ENCODE results near the gene GEMIN2.
A peak's percentile ranks its signal among the peaks of the same experiment; 100 is the strongest.
"Not testable (repeated sequence)": the region's sequence is repeated elsewhere in the genome, so short reads cannot be mapped to it uniquely, and the experiment has no call there.

GEMIN2 gene

GRCh38 chr14:39114073-39114838 is at the start of gene GEMIN2:
Gene GEMIN2, plus strand, starts transcription at chr14:39114323. Its CDS starts 16 bp downstream, at chr14:39114339.
- Histone ChIP-seq H3K27ac (ENCODE audit: low read depth, low read length) (peak within 1 kb of the TSS; percentile 81), H3K4me3 (ENCODE audit: low read depth, low read length) (peak within 1 kb of the TSS; percentile 92), H3K36me3 (ENCODE audit: control insufficient read depth, insufficient read depth, low read length) (peaks cover 22% of the 10 kb centered on the region), H3K9me3 (ENCODE audit: control insufficient read depth, insufficient read depth, low read length) (no peaks in the 10 kb centered on the region), H3K27me3 (ENCODE audit: control insufficient read depth, insufficient read depth, low read length) (no peaks in the 10 kb centered on the region), H3K9ac (ENCODE audit: low read depth, low read length) (peak within 1 kb of the TSS; percentile 73), H3K4me1 (ENCODE audit: control insufficient read depth, insufficient read depth, low read length) (peaks cover 10% of the 10 kb centered on the region)

DNA sequence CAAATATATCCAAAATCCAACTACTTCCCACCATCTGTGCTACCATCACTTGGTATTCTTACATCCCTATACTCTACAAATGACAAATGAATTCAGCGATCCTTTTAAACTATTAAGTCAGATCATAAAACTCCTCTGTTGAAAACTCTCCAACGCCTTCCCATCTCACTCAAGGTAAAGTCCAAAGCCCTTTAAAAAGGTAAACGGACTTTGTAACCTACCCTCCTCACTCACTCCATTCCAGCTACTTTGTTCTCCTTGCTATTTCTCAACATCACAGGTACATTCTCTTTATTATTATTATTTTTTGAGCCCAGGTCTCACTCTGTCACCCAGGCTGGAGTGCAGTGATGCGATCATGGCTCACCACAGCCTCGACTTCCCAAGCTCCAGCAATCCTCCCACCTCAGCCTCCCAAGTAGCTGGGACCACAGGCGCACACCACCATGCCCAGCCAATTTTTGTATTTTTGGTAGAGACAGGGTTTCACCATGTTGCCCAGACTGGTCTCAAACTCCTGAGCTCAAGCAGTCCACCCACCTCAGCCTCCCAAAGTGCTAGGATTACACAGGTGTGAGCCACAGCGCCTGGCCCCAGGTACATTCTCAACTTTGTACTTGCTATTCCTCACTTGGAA is 44.8 kb upstream of the GEMIN2 start:
- H3K9me3 ChIP-seq (ENCODE audit: control insufficient read depth, insufficient read depth, low read length); H3K27ac ChIP-seq (ENCODE audit: low read depth, low read length); H3K4me3 ChIP-seq (ENCODE audit: low read depth, low read length); H3K4me1 ChIP-seq (ENCODE audit: control insufficient read depth, insufficient read depth, low read length); H3K9ac ChIP-seq (ENCODE audit: low read depth, low read length); H3K27me3 ChIP-seq (ENCODE audit: control insufficient read depth, insufficient read depth, low read length): not testable (repeated sequence)
- H3K36me3 ChIP-seq (ENCODE audit: control insufficient read depth, insufficient read depth, low read length) = peaks cover 84% of the 10 kb centered on the region

DNA sequence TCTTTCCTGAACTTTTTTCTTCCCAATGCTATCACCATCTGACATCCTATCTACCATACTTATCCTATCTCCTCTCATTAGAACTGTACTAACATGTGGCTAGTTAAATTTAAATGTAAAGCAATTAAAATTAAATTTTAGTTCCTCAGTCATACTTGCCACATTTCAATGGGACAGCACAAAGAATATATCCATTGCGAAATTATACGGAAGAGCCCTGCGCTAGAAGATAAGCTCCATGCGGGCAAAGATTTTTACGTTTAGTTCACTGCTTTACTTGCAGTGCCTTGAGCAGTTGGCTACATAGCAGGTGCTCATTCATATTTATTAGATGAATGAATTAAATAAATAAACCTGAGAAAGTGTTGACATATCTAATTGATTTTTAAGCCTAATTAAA is 44.2 kb upstream of the GEMIN2 start:
- H3K4me1 ChIP-seq (ENCODE audit: control insufficient read depth, insufficient read depth, low read length) = no peaks in the 10 kb centered on the region
- H3K27ac ChIP-seq (ENCODE audit: low read depth, low read length) = no peak overlapping the region
- no peak overlapping the region for H3K4me3 ChIP-seq (ENCODE audit: low read depth, low read length)
- H3K9me3 ChIP-seq (ENCODE audit: control insufficient read depth, insufficient read depth, low read length) = no peaks in the 10 kb centered on the region
- no peak overlapping the region for H3K9ac ChIP-seq (ENCODE audit: low read depth, low read length)
- no peaks in the 10 kb centered on the region for H3K27me3 ChIP-seq (ENCODE audit: control insufficient read depth, insufficient read depth, low read length)
- peaks cover 84% of the 10 kb centered on the region for H3K36me3 ChIP-seq (ENCODE audit: control insufficient read depth, insufficient read depth, low read length)

- H3K27me3 ChIP-seq (ENCODE audit: control insufficient read depth, insufficient read depth, low read length) = no peaks in the 10 kb centered on the region
- H3K36me3 ChIP-seq (ENCODE audit: control insufficient read depth, insufficient read depth, low read length) = peaks cover 88% of the 10 kb centered on the region
- H3K9me3 ChIP-seq (ENCODE audit: control insufficient read depth, insufficient read depth, low read length) = no peaks in the 10 kb centered on the region
- no peak overlapping the region for H3K4me3 ChIP-seq (ENCODE audit: low read depth, low read length)
- H3K27ac ChIP-seq (ENCODE audit: low read depth, low read length) = no peak overlapping the region
- no peaks in the 10 kb centered on the region for H3K4me1 ChIP-seq (ENCODE audit: control insufficient read depth, insufficient read depth, low read length)
- H3K9ac ChIP-seq (ENCODE audit: low read depth, low read length) = no peak overlapping the region
Measured at GRCh38 chr14:39071096-39071495, 43.0 kb upstream of the GEMIN2 start.

- Histone ChIP-seq H3K27me3 (ENCODE audit: control insufficient read depth, insufficient read depth, low read length) (no peaks in the 10 kb centered on the region), H3K36me3 (ENCODE audit: control insufficient read depth, insufficient read depth, low read length) (peaks cover 76% of the 10 kb centered on the region), H3K4me3 (ENCODE audit: low read depth, low read length) (no peak overlapping the region), H3K4me1 (ENCODE audit: control insufficient read depth, insufficient read depth, low read length) (no peaks in the 10 kb centered on the region), H3K9me3 (ENCODE audit: control insufficient read depth, insufficient read depth, low read length) (no peaks in the 10 kb centered on the region), H3K9ac (ENCODE audit: low read depth, low read length) (no peak overlapping the region), H3K27ac (ENCODE audit: low read depth, low read length) (no peak overlapping the region)
Measured at GRCh38 chr14:39080886-39081285, 33.2 kb upstream of the GEMIN2 start.

DNA sequence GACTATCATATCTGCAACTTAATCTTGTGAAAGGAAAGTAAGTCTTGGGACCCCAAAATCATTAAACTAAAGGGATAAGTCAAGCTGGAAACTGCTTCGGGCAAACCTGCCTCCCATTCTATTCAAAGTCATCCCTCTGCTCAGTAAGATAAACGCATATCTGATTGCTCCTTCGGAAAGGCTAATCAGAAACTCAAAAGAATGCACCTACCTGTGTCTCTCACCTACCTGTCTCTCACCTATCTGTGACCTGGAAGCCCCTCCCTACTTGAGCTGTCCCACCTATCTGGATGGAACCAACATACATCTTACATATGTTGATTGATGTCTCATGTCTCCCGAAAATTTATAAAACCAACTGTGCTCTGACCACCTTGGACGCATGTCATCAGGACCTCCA is 31.0 kb upstream of the GEMIN2 start:
- no peaks in the 10 kb centered on the region for H3K4me1 ChIP-seq (ENCODE audit: control insufficient read depth, insufficient read depth, low read length)
- no peak overlapping the region for H3K27ac ChIP-seq (ENCODE audit: low read depth, low read length)
- no peak overlapping the region for H3K9ac ChIP-seq (ENCODE audit: low read depth, low read length)
- H3K36me3 ChIP-seq (ENCODE audit: control insufficient read depth, insufficient read depth, low read length) = peaks cover 88% of the 10 kb centered on the region
- H3K4me3 ChIP-seq (ENCODE audit: low read depth, low read length) = no peak overlapping the region
- H3K27me3 ChIP-seq (ENCODE audit: control insufficient read depth, insufficient read depth, low read length) = no peaks in the 10 kb centered on the region
- H3K9me3 ChIP-seq (ENCODE audit: control insufficient read depth, insufficient read depth, low read length) = no peaks in the 10 kb centered on the region

DNA sequence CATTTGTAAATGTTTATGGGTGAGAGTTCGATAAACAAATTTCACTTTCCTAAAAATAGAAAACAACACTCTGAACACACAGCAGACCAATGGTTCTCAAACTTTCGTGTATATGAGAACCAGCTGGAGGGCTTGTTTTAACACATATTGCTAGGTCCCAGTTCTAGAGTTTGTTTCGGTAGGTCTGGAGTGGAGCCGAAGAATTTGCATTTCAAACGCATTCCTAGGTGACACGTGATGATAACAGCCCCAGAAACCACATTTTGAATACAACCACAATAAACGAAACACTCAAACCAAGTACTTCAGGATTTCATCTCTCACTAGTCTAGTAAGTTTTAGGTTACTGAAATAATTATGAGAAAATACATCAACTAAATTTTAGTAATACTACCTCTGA is 28.2 kb upstream of the GEMIN2 start:
- Histone ChIP-seq H3K9ac (ENCODE audit: low read depth, low read length) (no peak overlapping the region), H3K4me3 (ENCODE audit: low read depth, low read length) (no peak overlapping the region), H3K27ac (ENCODE audit: low read depth, low read length) (no peak overlapping the region), H3K27me3 (ENCODE audit: control insufficient read depth, insufficient read depth, low read length) (no peaks in the 10 kb centered on the region), H3K9me3 (ENCODE audit: control insufficient read depth, insufficient read depth, low read length) (no peaks in the 10 kb centered on the region), H3K4me1 (ENCODE audit: control insufficient read depth, insufficient read depth, low read length) (no peaks in the 10 kb centered on the region), H3K36me3 (ENCODE audit: control insufficient read depth, insufficient read depth, low read length) (peaks cover 85% of the 10 kb centered on the region)

- Histone ChIP-seq H3K27me3 (ENCODE audit: control insufficient read depth, insufficient read depth, low read length) (no peaks in the 10 kb centered on the region), H3K27ac (ENCODE audit: low read depth, low read length) (no peak overlapping the region), H3K9ac (ENCODE audit: low read depth, low read length) (no peak overlapping the region), H3K4me1 (ENCODE audit: control insufficient read depth, insufficient read depth, low read length) (no peaks in the 10 kb centered on the region), H3K4me3 (ENCODE audit: low read depth, low read length) (no peak overlapping the region), H3K9me3 (ENCODE audit: control insufficient read depth, insufficient read depth, low read length) (no peaks in the 10 kb centered on the region), H3K36me3 (ENCODE audit: control insufficient read depth, insufficient read depth, low read length) (peaks cover 86% of the 10 kb centered on the region)
Measured at GRCh38 chr14:39087493-39087892, 26.6 kb upstream of the GEMIN2 start.

DNA sequence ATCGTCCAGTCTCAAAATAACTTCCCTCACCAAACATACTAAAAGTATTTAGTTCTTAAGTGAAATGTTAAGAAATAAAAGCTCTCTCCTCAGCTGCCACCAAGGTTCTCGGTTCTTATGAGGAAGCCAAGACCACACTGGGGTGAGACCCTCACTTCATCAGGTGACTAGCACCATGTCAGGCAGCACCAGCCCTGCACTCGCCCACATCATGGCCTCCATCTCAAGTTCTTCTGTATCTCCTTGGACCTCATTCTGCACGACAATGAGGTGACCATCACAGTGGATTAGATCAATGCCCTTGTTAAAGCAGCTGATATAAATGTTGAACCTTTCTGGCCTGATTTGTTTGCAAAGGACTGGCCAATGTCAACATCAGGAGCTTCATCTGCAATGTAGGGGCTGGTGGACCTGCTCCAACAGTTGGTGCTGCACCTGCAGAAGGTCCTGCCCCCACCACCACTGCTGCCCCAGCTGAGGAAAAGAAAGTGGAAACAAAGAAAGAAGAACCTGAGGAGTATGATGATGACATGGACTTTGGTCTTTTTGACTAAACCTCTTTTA is 23.5 kb upstream of the GEMIN2 start:
- Histone ChIP-seq H3K27me3 (ENCODE audit: control insufficient read depth, insufficient read depth, low read length) (no peaks in the 10 kb centered on the region), H3K4me1 (ENCODE audit: control insufficient read depth, insufficient read depth, low read length) (no peaks in the 10 kb centered on the region), H3K27ac (ENCODE audit: low read depth, low read length) (no peak overlapping the region), H3K36me3 (ENCODE audit: control insufficient read depth, insufficient read depth, low read length) (peaks cover 89% of the 10 kb centered on the region), H3K4me3 (ENCODE audit: low read depth, low read length) (no peak overlapping the region), H3K9me3 (ENCODE audit: control insufficient read depth, insufficient read depth, low read length) (no peaks in the 10 kb centered on the region), H3K9ac (ENCODE audit: low read depth, low read length) (no peak overlapping the region)

DNA sequence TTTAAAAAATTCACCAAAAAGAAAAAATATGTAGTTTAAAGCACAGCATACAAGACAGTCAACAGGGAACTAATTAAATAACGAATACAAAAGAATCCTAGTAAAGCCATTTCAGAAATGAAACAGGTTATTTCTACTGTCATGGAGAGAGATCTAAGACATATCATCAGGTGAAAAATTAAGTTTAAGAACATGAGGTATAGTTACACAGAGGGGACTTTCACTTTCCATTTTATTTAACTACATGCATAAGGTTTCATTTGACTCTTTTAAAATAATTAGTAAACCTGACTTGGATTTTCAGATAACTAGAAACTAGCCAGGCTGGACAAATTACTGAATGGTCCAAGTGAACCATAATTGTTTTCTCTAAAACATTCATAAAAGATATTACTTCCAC is 22.4 kb upstream of the GEMIN2 start:
- Histone ChIP-seq H3K36me3 (ENCODE audit: control insufficient read depth, insufficient read depth, low read length) (peaks cover 83% of the 10 kb centered on the region), H3K27ac (ENCODE audit: low read depth, low read length) (no peak overlapping the region), H3K27me3 (ENCODE audit: control insufficient read depth, insufficient read depth, low read length) (no peaks in the 10 kb centered on the region), H3K4me3 (ENCODE audit: low read depth, low read length) (no peak overlapping the region), H3K9ac (ENCODE audit: low read depth, low read length) (no peak overlapping the region), H3K9me3 (ENCODE audit: control insufficient read depth, insufficient read depth, low read length) (no peaks in the 10 kb centered on the region), H3K4me1 (ENCODE audit: control insufficient read depth, insufficient read depth, low read length) (no peaks in the 10 kb centered on the region)

GRCh38 chr14:39094515-39094914 is 19.6 kb upstream of the GEMIN2 start:
- no peaks in the 10 kb centered on the region for H3K4me1 ChIP-seq (ENCODE audit: control insufficient read depth, insufficient read depth, low read length)
- no peaks in the 10 kb centered on the region for H3K9me3 ChIP-seq (ENCODE audit: control insufficient read depth, insufficient read depth, low read length)
- H3K36me3 ChIP-seq (ENCODE audit: control insufficient read depth, insufficient read depth, low read length) = peaks cover 63% of the 10 kb centered on the region

More at GRCh38 chr14:39094515-39094914, 19.6 kb upstream of the GEMIN2 start:
- Histone ChIP-seq H3K4me3 (ENCODE audit: low read depth, low read length) (no peak overlapping the region), H3K9ac (ENCODE audit: low read depth, low read length) (no peak overlapping the region), H3K27ac (ENCODE audit: low read depth, low read length) (no peak overlapping the region), H3K27me3 (ENCODE audit: control insufficient read depth, insufficient read depth, low read length) (no peaks in the 10 kb centered on the region)
